Caco-2 (cell line): ENCODE measurements around the gene SIRT7. TPM values are rescaled to one million over a fixed set of nuclear protein-coding genes. Genes with fewer than 3 reads are reported as not detected.

ENCODE experiments used
- BruUV-seq: library from RNA; stranded (reverse); fragments of 400-500 nt; replicated peaks from 2 replicates; lab custom pipeline; 2021; lab: Mats Ljungman, UMichigan
- CTCF ChIA-PET: fragments of 300-600 bp; sonication (Branson Sonifier 250); formaldehyde crosslinking; loops from one replicate; lab custom pipeline; 2022; ENCODE audit warnings: antibody characterized with exemption; lab: Charles Lee
- POLR2A ChIA-PET: fragments of 300-600 bp; sonication (Branson Sonifier 250); formaldehyde crosslinking; loops from one replicate; lab custom pipeline; 2022; ENCODE audit warnings: antibody characterized with exemption; lab: Charles Lee
- DNase-seq, 2 experiments: peaks; one replicate each; pipeline versions ENCODE4 v3.0.0 to v3.0.0-alpha.2; 2020 to 2022
- H3K27me3 ChIP-seq: replicated peaks from 2 replicates; pipeline ENCODE4 v1.6.0; 2011; ENCODE audit warnings: low read length; ENCODE audit not compliant: control insufficient read depth, insufficient read depth
- H3K36me3 ChIP-seq: 2 replicates; pipeline ENCODE4 v1.5.1; 2011; ENCODE audit warnings: low read length; ENCODE audit not compliant: control insufficient read depth, insufficient read depth
- H3K4me1 ChIP-seq: fragments of 250-450 bp; sonication (Bioruptor Pico); 2 replicates; pipeline ENCODE4 v1.5.1; 2020; ENCODE audit warnings: mild to moderate bottlenecking
- H3K4me3 ChIP-seq: 2 replicates; pipeline ENCODE4 v1.5.1; 2011; ENCODE audit warnings: low read depth, mild to moderate bottlenecking, control low read depth, low read length
- H3K9me3 ChIP-seq: fragments of 250-450 bp; sonication (Bioruptor Pico); 2 replicates; pipeline ENCODE4 v1.5.1; 2020; ENCODE audit warnings: mild to moderate bottlenecking, moderate library complexity
- H3K27ac Mint-ChIP-seq: one replicate; pipeline ENCODE4 v1.8.0; 2022; ENCODE audit warnings: mixed read lengths; ENCODE audit not compliant: unreplicated experiment
- H3K27me3 Mint-ChIP-seq: one replicate; pipeline ENCODE4 v1.8.0; 2022; ENCODE audit warnings: mixed read lengths; ENCODE audit not compliant: insufficient read depth, unreplicated experiment
- H3K36me3 Mint-ChIP-seq: one replicate; pipeline ENCODE4 v1.8.0; 2022; ENCODE audit warnings: mild to moderate bottlenecking, mixed read lengths; ENCODE audit not compliant: insufficient read depth, unreplicated experiment
- H3K4me1 Mint-ChIP-seq: one replicate; pipeline ENCODE4 v1.8.0; 2022; ENCODE audit warnings: low read depth, mixed read lengths; ENCODE audit not compliant: unreplicated experiment
- H3K4me3 Mint-ChIP-seq: one replicate; pipeline ENCODE4 v1.8.0; 2022; ENCODE audit warnings: mild to moderate bottlenecking, moderate library complexity, mixed read lengths; ENCODE audit not compliant: unreplicated experiment
- H3K9me3 Mint-ChIP-seq: one replicate; pipeline ENCODE4 v1.8.0; 2022; ENCODE audit warnings: mixed read lengths; ENCODE audit not compliant: unreplicated experiment
- intact Hi-C: fragments of 100-400 bp; cut with micrococcal nuclease; formaldehyde crosslinking; loops from one replicate; pipeline ENCODE4 v1.10.0; 2022; ENCODE audit not compliant: unreplicated experiment
- total RNA-seq: library from RNA; stranded (reverse); gene quantifications from 2 replicates; pipeline ENCODE4 v1.2.3, GENCODE V29; 2022
- TF ChIP-seq, protein P1 (sequence below), 2 experiments: fragments of 200-600 bp in 1 of 2; IDR thresholded peaks; 1 replicate in 1 of 2; 2 replicates in 1 of 2; pipeline versions ENCODE4 v1.5.1 to v1.8.0; 2011 to 2022; ENCODE audit warnings: antibody characterized with exemption in 1 of 2, control low read depth in 1 of 2, inconsistent platforms in 1 of 2, low read depth in 1 of 2, low read length in 1 of 2, mild to moderate bottlenecking in 1 of 2, moderate library complexity in 1 of 2; ENCODE audit not compliant: insufficient read depth in 1 of 2, severe bottlenecking in 1 of 2, unreplicated experiment in 1 of 2

Gene SIRT7
- total RNA-seq, 1 experiment from 2014 or later = 55.6 TPM

- H3K27me3 ChIP-seq = no peaks in the 10 kb centered on the region
- Mint-ChIP-seq H3K4me1 (peaks cover 6% of the 10 kb centered on the region), H3K27me3 (no peaks in the 10 kb centered on the region), H3K27ac (no peak overlapping the region), H3K36me3 (peaks cover 10% of the 10 kb centered on the region), H3K4me3 (no peak overlapping the region), H3K9me3 (no peaks in the 10 kb centered on the region)
- CTCF ChIA-PET = no interaction called here
- no peak overlapping the region for H3K4me3 ChIP-seq
- TF ChIP-seq, protein P1, sequence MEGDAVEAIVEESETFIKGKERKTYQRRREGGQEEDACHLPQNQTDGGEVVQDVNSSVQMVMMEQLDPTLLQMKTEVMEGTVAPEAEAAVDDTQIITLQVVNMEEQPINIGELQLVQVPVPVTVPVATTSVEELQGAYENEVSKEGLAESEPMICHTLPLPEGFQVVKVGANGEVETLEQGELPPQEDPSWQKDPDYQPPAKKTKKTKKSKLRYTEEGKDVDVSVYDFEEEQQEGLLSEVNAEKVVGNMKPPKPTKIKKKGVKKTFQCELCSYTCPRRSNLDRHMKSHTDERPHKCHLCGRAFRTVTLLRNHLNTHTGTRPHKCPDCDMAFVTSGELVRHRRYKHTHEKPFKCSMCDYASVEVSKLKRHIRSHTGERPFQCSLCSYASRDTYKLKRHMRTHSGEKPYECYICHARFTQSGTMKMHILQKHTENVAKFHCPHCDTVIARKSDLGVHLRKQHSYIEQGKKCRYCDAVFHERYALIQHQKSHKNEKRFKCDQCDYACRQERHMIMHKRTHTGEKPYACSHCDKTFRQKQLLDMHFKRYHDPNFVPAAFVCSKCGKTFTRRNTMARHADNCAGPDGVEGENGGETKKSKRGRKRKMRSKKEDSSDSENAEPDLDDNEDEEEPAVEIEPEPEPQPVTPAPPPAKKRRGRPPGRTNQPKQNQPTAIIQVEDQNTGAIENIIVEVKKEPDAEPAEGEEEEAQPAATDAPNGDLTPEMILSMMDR (IDR thresholded peaks at IDR 0.05; ENCODE audit: insufficient read depth in 1 of 2, low read depth in 1 of 2, low read length in 1 of 2, severe bottlenecking in 1 of 2, unreplicated experiment in 1 of 2) = no peak
- peaks cover 13% of the 10 kb centered on the region for H3K4me1 ChIP-seq
- H3K9me3 ChIP-seq = no peaks in the 10 kb centered on the region
- POLR2A ChIA-PET = no interaction called here
- H3K36me3 ChIP-seq = no peaks in the 10 kb centered on the region
- DNase-seq = no peak
- no TSS peak for BruUV-seq
- intact Hi-C loops = no loop called here
Observed at GRCh38 chr17:81951785-81952684, 34.1 kb upstream of the SIRT7 start.

GRCh38 chr17:81950501-81950900 lies 32.5 kb upstream of the SIRT7 start:
- intact Hi-C loops = no loop called here
- BruUV-seq = no TSS peak
- DNase-seq = no peak

GRCh38 chr17:81948635-81949378 lies 30.8 kb upstream of the SIRT7 start:
- Mint-ChIP-seq H3K9me3 (no peaks in the 10 kb centered on the region), H3K27ac (no peak overlapping the region), H3K36me3 (peaks cover 10% of the 10 kb centered on the region), H3K27me3 (no peaks in the 10 kb centered on the region), H3K4me1 (no peaks in the 10 kb centered on the region), H3K4me3 (no peak overlapping the region)
- CTCF ChIA-PET = no interaction called here
- intact Hi-C loops = no loop called here
- Histone ChIP-seq H3K4me3 (no peak overlapping the region), H3K27me3 (no peaks in the 10 kb centered on the region), H3K9me3 (no peaks in the 10 kb centered on the region), H3K36me3 (no peaks in the 10 kb centered on the region), H3K4me1 (peaks cover 9% of the 10 kb centered on the region)
- no TSS peak for BruUV-seq
- POLR2A ChIA-PET = no interaction called here
- no peak for DNase-seq
- TF ChIP-seq, protein P1 (IDR thresholded peaks at IDR 0.05; ENCODE audit: insufficient read depth in 1 of 2, low read depth in 1 of 2, low read length in 1 of 2, severe bottlenecking in 1 of 2, unreplicated experiment in 1 of 2) = no peak

More at GRCh38 chr17:81950501-81950900, 32.5 kb upstream of the SIRT7 start:
- Mint-ChIP-seq H3K36me3 (peaks cover 10% of the 10 kb centered on the region), H3K4me1 (peaks cover 6% of the 10 kb centered on the region), H3K9me3 (no peaks in the 10 kb centered on the region), H3K4me3 (no peak overlapping the region), H3K27ac (no peak overlapping the region), H3K27me3 (no peaks in the 10 kb centered on the region)
- H3K36me3 ChIP-seq = no peaks in the 10 kb centered on the region
- H3K27me3 ChIP-seq = no peaks in the 10 kb centered on the region
- TF ChIP-seq, protein P1 (IDR thresholded peaks at IDR 0.05; ENCODE audit: insufficient read depth in 1 of 2, low read depth in 1 of 2, low read length in 1 of 2, severe bottlenecking in 1 of 2, unreplicated experiment in 1 of 2) = no peak
- no peaks in the 10 kb centered on the region for H3K9me3 ChIP-seq
- no peak overlapping the region for H3K4me3 ChIP-seq
- ChIA-PET POLR2A (no interaction called here), CTCF (no interaction called here)
- peaks cover 11% of the 10 kb centered on the region for H3K4me1 ChIP-seq
